Activated CD8-positive, alpha-beta memory T cell treated with anti-CD3 and anti-CD28 coated beads, Interleukin-2, amount 50 U/mL, for 24 hours (primary cell): ENCODE measurements around the gene SWAP70.

Source experiments
- DNase-seq: peaks from one replicate; pipeline ENCODE4 v3.0.0-alpha.2; 2020; ENCODE audit errors: extremely low read depth

Gene SWAP70

GRCh38 chr11:9753021-9753420 is 89.1 kb downstream of the SWAP70 start:
- no peak for DNase-seq

GRCh38 chr11:9754010-9754471 is 90.2 kb downstream of the SWAP70 start:
- no peak for DNase-seq

- no peak for DNase-seq
Measured at GRCh38 chr11:9755561-9756185, 91.8 kb downstream of the SWAP70 start.

- no peak for DNase-seq
Measured at GRCh38 chr11:9756461-9756860, 92.6 kb downstream of the SWAP70 start.

- DNase-seq = no peak
Measured at GRCh38 chr11:9756878-9757277, 93.0 kb downstream of the SWAP70 start.

- DNase-seq = peak; percentile 84
Measured at GRCh38 chr11:9757809-9758636, 94.1 kb downstream of the SWAP70 start.

GRCh38 chr11:9758637-9759518 is 95.0 kb downstream of the SWAP70 start:
- DNase-seq = no peak

GRCh38 chr11:9759519-9760192 is 95.8 kb downstream of the SWAP70 start:
- peak; percentile 87 for DNase-seq

GRCh38 chr11:9760193-9760575 is 96.3 kb downstream of the SWAP70 start:
- no peak for DNase-seq

GRCh38 chr11:9761441-9761945 is 97.6 kb downstream of the SWAP70 start:
- no peak for DNase-seq

- no peak for DNase-seq
Measured at GRCh38 chr11:9762531-9762930, 98.7 kb downstream of the SWAP70 start.

GRCh38 chr11:9763301-9763700 is 99.4 kb downstream of the SWAP70 start:
- DNase-seq = no peak

- no peak for DNase-seq
Measured at GRCh38 chr11:9765320-9766101, 101.6 kb downstream of the SWAP70 start.

- DNase-seq = no peak
Measured at GRCh38 chr11:9769621-9770020, 105.7 kb downstream of the SWAP70 start.

GRCh38 chr11:9771071-9771511 is 107.2 kb downstream of the SWAP70 start:
- no peak for DNase-seq

- no peak for DNase-seq
Measured at GRCh38 chr11:9772218-9772617, 108.3 kb downstream of the SWAP70 start.

- no peak for DNase-seq
Measured at GRCh38 chr11:9773524-9773923, 109.6 kb downstream of the SWAP70 start.

- DNase-seq = no peak
Measured at GRCh38 chr11:9774109-9774508, 110.2 kb downstream of the SWAP70 start.

- DNase-seq = no peak
Measured at GRCh38 chr11:9774591-9775397, 110.9 kb downstream of the SWAP70 start.

GRCh38 chr11:9775398-9775779 is 111.5 kb downstream of the SWAP70 start:
- DNase-seq = no peak
